PC-3 (cell line): ENCODE results near the gene NXPH4. TPM values are rescaled to one million over a fixed set of nuclear protein-coding genes. Genes with fewer than 3 reads are reported as not detected.

ENCODE experiments used
- ATAC-seq: fragments of 200-7000 bp; cut with Tn5 transposase; 2 replicates; pipeline ENCODE4 v1.9.1; 2020; ENCODE audit warnings: mild to moderate bottlenecking, moderate library complexity
- BruUV-seq: library from RNA; stranded (reverse); fragments of 400-500 nt; replicated peaks from 2 replicates; lab custom pipeline; 2021; lab: Mats Ljungman, UMichigan
- CTCF ChIA-PET: fragments of 300-600 bp; sonication (Branson Sonifier 250); formaldehyde crosslinking; loops from one replicate; lab custom pipeline; 2022; ENCODE audit warnings: antibody characterized with exemption; lab: Charles Lee
- POLR2A ChIA-PET: fragments of 300-600 bp; sonication (Branson Sonifier 250); formaldehyde crosslinking; loops from one replicate; lab custom pipeline; 2022; ENCODE audit warnings: antibody characterized with exemption; ENCODE audit not compliant: unreplicated experiment; lab: Charles Lee
- DNase-seq: peaks from one replicate; pipeline ENCODE4 v3.0.0-alpha.2; 2015
- H2AFZ ChIP-seq: fragments of 300-600 bp; sonication (generic); 2 replicates; pipeline ENCODE4 v1.6.0; 2016; ENCODE audit warnings: antibody characterized with exemption, low read length
- H3F3A ChIP-seq: fragments of 300-600 bp; sonication (generic); one replicate; pipeline ENCODE4 v1.6.0; 2017; ENCODE audit warnings: antibody characterized with exemption, low read length, control low read depth, mild to moderate bottlenecking; ENCODE audit not compliant: unreplicated experiment
- H3K27ac ChIP-seq: fragments of 300-600 bp; sonication (generic); 2 replicates; pipeline ENCODE4 v1.5.1; 2016; ENCODE audit warnings: mild to moderate bottlenecking, low read length
- H3K27me3 ChIP-seq: fragments of 300-600 bp; sonication (generic); 2 replicates; pipeline ENCODE4 v1.6.1; 2016; ENCODE audit warnings: low read length, mixed read lengths
- H3K36me3 ChIP-seq: fragments of 300-600 bp; sonication (generic); 2 replicates; pipeline ENCODE4 v1.6.1; 2016; ENCODE audit warnings: low read depth, mixed run types, low read length, mixed read lengths
- H3K4me1 ChIP-seq: fragments of 300-600 bp; sonication (generic); 2 replicates; pipeline ENCODE4 v1.5.1; 2016; ENCODE audit warnings: low read length; ENCODE audit not compliant: insufficient read depth
- H3K4me2 ChIP-seq: fragments of 300-600 bp; sonication (generic); 2 replicates; pipeline ENCODE4 v1.6.0; 2016; ENCODE audit warnings: low read length
- H3K4me3 ChIP-seq: fragments of 300-600 bp; sonication (generic); 2 replicates; pipeline ENCODE4 v1.5.1; 2016; ENCODE audit warnings: mild to moderate bottlenecking, low read length, mixed read lengths
- H3K79me2 ChIP-seq: fragments of 300-600 bp; sonication (generic); 2 replicates; pipeline ENCODE4 v1.6.1; 2017; ENCODE audit warnings: low read length, mixed read lengths
- H3K9ac ChIP-seq: fragments of 300-600 bp; sonication (generic); 2 replicates; pipeline ENCODE4 v1.6.0; 2016; ENCODE audit warnings: mild to moderate bottlenecking, low read length
- H3K9me2 ChIP-seq: fragments of 300-600 bp; sonication (generic); replicated peaks from 2 replicates; pipeline ENCODE4 v1.6.1; 2016; ENCODE audit warnings: mixed run types, low read length, mixed read lengths
- H3K9me3 ChIP-seq: fragments of 300-600 bp; sonication (generic); 2 replicates; pipeline ENCODE4 v1.6.1; 2016; ENCODE audit warnings: low read length, mixed read lengths
- H4K20me1 ChIP-seq: fragments of 300-600 bp; sonication (generic); 2 replicates; pipeline ENCODE4 v1.6.1; 2016; ENCODE audit warnings: low read length, mixed read lengths
- EZH2 ChIP-seq: fragments of 300-600 bp; sonication (generic); IDR thresholded peaks from one replicate; pipeline ENCODE4 v1.6.1; 2017; ENCODE audit warnings: antibody characterized with exemption, mild to moderate bottlenecking, low read length; ENCODE audit not compliant: unreplicated experiment
- EZH2phosphoT487 ChIP-seq: fragments of 300-600 bp; sonication (generic); IDR thresholded peaks from 2 replicates; pipeline ENCODE4 v1.6.1; 2018; ENCODE audit warnings: mild to moderate bottlenecking, antibody characterized with exemption, low read length, borderline replicate concordance
- intact Hi-C: fragments of 100-400 bp; cut with micrococcal nuclease; formaldehyde crosslinking; loops from 2 replicates; pipeline ENCODE4 v1.9.0; 2023
- total RNA-seq: library from RNA; depleted of rRNA; stranded (reverse); fragments of >200 nt; gene quantifications from 2 replicates; pipeline ENCODE4 v1.2.3, GENCODE V29; 2014
- TF ChIP-seq, protein P1 (sequence below): fragments of 300-600 bp; sonication (generic); conservative IDR thresholded peaks from 2 replicates; pipeline ENCODE4 v1.5.1; 2017; ENCODE audit warnings: antibody characterized with exemption, low read depth, mild to moderate bottlenecking, low read length

Gene NXPH4
- total RNA-seq, 1 experiment from 2014 or later, result 15.1 TPM

DNA sequence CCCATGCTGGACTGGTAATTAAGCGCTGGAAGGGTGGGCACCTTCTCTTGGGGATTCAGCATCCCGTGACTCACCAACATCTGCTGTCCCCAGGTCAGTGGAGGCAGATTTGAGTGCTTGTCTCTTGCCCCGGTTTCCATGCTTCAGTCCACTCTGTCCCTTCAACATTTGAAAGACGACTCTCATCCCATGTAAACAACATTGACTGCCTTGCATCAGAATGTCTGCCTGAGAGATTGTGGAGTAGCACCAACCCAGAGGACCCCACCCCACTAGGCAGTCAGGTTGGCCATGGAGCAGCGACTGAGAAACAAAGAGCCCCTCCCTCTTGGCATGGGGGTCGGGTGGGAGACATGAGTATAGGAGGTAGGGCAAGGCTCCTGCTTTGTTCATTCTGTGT lies 39.3 kb downstream of the NXPH4 start:
- Histone ChIP-seq H2AFZ (no peak overlapping the region), H3K79me2 (no peaks in the 10 kb centered on the region), H3F3A (no peaks in the 10 kb centered on the region), H4K20me1 (no peaks in the 10 kb centered on the region), H3K4me3 (no peak overlapping the region), H3K4me2 (no peak overlapping the region), H3K9me3 (no peaks in the 10 kb centered on the region), H3K9me2 (no peaks in the 10 kb centered on the region), H3K9ac (no peak overlapping the region), H3K4me1 (no peaks in the 10 kb centered on the region), H3K27ac (no peak overlapping the region), H3K27me3 (no peaks in the 10 kb centered on the region), H3K36me3 (no peaks in the 10 kb centered on the region; the same call in 1 of the 2 replicates)
- no peak for TF ChIP-seq EZH2phosphoT487
- no peak for TF ChIP-seq EZH2
- TF ChIP-seq, protein P1, sequence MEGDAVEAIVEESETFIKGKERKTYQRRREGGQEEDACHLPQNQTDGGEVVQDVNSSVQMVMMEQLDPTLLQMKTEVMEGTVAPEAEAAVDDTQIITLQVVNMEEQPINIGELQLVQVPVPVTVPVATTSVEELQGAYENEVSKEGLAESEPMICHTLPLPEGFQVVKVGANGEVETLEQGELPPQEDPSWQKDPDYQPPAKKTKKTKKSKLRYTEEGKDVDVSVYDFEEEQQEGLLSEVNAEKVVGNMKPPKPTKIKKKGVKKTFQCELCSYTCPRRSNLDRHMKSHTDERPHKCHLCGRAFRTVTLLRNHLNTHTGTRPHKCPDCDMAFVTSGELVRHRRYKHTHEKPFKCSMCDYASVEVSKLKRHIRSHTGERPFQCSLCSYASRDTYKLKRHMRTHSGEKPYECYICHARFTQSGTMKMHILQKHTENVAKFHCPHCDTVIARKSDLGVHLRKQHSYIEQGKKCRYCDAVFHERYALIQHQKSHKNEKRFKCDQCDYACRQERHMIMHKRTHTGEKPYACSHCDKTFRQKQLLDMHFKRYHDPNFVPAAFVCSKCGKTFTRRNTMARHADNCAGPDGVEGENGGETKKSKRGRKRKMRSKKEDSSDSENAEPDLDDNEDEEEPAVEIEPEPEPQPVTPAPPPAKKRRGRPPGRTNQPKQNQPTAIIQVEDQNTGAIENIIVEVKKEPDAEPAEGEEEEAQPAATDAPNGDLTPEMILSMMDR, result no peak
- CTCF ChIA-PET, result no interaction called here
- DNase-seq, result no peak
- POLR2A ChIA-PET, result no interaction called here
- intact Hi-C loops, result no loop called here
- BruUV-seq, result no TSS peak
- no peak for ATAC-seq

DNA sequence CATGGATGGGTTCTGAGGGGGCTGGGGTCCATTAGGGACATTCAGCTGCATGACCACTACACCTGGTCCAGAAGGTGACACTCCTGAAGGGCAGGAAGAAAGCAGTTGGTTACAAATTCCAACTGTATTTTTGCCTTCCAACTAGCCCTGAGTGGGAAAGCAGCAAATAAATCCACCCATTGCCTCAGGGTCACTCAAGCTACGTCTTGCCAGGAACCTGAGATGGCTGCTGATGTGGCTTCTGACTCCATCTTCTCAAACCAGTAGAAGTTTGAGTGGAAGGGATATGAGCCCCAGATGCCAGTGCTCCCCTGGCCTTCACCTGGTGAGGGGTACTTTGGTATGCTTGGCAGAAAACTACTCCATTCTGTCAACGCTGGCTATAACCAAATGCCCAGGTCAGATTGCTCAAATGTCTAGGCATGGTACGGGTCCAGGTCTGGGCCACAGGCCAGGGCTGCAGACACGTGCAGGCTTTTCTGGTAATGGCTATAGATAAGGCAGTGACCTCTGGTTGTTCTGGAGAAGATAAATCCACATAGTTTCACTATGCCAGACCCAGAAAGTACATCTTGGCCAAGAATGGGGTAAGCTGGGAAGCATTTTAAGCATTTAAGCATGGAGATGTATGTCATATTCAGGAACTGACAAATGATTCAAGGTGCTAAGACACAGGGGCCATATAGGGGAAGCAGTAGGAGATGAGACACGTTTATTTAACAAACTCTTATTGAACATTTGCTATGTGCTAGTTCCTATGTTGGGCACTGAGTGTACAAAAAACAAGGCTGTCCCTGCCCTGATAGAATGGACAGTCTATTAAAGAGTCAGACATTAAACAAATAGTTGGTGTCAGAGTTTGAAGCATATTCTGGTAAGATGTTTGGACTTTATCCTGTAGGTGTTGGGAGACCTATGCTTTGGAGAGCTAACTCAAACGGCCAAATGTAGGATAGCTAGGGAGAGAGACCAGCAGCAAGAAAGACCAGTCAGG lies 42.7 kb downstream of the NXPH4 start:
- no peak for DNase-seq
- no peak overlapping the region for H3K9ac ChIP-seq
- POLR2A ChIA-PET, result no interaction called here
- TF ChIP-seq EZH2 (no peak), EZH2phosphoT487 (no peak)
- TF ChIP-seq, protein P1, result no peak
- no peaks in the 10 kb centered on the region for H3K9me2 ChIP-seq
- no peak overlapping the region for H3K27ac ChIP-seq
- intact Hi-C loops, result no loop called here
- no peaks in the 10 kb centered on the region for H3K79me2 ChIP-seq
- no peaks in the 10 kb centered on the region for H4K20me1 ChIP-seq
- no TSS peak for BruUV-seq
- H3K27me3 ChIP-seq, result no peaks in the 10 kb centered on the region
- no peaks in the 10 kb centered on the region for H3K9me3 ChIP-seq
- no peaks in the 10 kb centered on the region for H3F3A ChIP-seq
- no peaks in the 10 kb centered on the region; the same call in 1 of the 2 replicates for H3K36me3 ChIP-seq
- H3K4me3 ChIP-seq, result no peak overlapping the region
- no peaks in the 10 kb centered on the region for H3K4me1 ChIP-seq
- CTCF ChIA-PET, result no interaction called here
- no peak overlapping the region for H2AFZ ChIP-seq
- no peak for ATAC-seq
- H3K4me2 ChIP-seq, result no peak overlapping the region

DNA sequence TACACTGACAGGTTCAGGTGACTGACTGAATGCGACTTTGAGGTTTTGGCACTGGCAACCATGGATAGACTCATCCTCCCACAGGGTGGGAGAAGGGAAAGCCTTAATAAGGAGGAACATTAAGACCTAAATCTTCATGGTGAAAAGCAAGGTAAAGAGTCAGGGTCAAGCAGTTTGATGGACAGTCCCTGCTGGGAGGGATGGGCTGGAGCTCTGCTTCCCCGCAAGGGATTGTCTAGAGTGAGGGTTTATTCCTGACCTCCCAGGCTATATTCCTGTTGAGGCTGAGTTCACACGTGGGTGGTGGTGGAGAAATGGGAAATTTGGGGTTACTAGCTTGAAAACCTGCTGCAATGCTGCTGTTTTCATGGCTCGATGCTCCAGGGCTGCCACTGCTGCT lies 43.8 kb downstream of the NXPH4 start:
- no peak overlapping the region for H3K4me3 ChIP-seq
- no peaks in the 10 kb centered on the region for H3K27me3 ChIP-seq
- intact Hi-C loops, result no loop called here
- CTCF ChIA-PET, result no interaction called here
- POLR2A ChIA-PET, result no interaction called here
- no peaks in the 10 kb centered on the region for H3K9me3 ChIP-seq
- H3K36me3 ChIP-seq, result peaks cover 6% of the 10 kb centered on the region; the same call in 1 of the 2 replicates
- no peaks in the 10 kb centered on the region for H3K79me2 ChIP-seq
- TF ChIP-seq EZH2 (no peak), EZH2phosphoT487 (no peak)
- TF ChIP-seq, protein P1, result no peak
- H3K27ac ChIP-seq, result no peak overlapping the region
- no peaks in the 10 kb centered on the region for H3F3A ChIP-seq
- ATAC-seq, result no peak
- H3K4me2 ChIP-seq, result no peak overlapping the region
- no peak for DNase-seq
- BruUV-seq, result no TSS peak
- H3K9ac ChIP-seq, result no peak overlapping the region
- H3K9me2 ChIP-seq, result no peaks in the 10 kb centered on the region
- H2AFZ ChIP-seq, result no peak overlapping the region
- no peaks in the 10 kb centered on the region for H3K4me1 ChIP-seq
- H4K20me1 ChIP-seq, result no peaks in the 10 kb centered on the region
